ENCODE measurements around the gene COPB1.

Gene COPB1

DNA sequence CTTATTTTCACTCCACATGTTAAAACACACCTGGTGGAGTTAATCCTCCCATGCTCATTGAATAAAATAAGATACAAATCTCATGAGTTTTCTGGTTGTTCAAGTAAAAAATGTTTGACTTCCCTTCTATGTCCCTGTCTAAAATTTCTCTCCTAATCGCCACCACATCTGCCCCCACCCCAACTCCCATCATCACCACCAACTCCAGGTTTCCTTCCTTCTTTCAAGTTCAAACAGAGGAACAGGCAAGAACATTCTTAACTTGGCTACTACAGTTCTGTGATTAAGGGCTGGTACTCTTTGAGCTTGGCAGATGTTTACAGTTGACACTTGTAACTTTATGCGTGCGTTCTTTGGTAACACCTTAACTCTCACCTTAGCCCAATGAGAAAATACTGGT, 29.7 kb upstream of the COPB1 start:
- TF ChIP-seq, protein P1, sequence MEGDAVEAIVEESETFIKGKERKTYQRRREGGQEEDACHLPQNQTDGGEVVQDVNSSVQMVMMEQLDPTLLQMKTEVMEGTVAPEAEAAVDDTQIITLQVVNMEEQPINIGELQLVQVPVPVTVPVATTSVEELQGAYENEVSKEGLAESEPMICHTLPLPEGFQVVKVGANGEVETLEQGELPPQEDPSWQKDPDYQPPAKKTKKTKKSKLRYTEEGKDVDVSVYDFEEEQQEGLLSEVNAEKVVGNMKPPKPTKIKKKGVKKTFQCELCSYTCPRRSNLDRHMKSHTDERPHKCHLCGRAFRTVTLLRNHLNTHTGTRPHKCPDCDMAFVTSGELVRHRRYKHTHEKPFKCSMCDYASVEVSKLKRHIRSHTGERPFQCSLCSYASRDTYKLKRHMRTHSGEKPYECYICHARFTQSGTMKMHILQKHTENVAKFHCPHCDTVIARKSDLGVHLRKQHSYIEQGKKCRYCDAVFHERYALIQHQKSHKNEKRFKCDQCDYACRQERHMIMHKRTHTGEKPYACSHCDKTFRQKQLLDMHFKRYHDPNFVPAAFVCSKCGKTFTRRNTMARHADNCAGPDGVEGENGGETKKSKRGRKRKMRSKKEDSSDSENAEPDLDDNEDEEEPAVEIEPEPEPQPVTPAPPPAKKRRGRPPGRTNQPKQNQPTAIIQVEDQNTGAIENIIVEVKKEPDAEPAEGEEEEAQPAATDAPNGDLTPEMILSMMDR (conservative IDR thresholded peaks at IDR 0.05): no peak
- no peak overlapping the region for H3K27ac ChIP-seq

DNA sequence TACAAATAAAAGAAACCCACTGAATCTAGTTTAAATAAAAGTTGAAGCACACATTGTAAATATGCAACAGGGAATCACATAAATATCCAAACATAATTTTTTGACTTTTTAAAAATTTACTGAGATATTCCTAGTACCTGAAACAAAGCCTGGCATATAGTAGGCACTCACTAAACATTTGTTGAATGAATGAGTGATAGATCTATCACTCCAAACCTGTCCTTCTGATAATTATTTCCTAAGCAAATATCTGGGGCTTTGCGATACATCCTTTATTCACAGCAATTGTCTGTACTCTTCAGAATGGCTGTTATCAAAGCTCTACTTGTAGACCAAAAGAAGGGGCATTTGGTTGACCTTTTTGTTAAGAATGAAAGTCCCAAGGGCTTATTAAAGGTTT, 23.2 kb upstream of the COPB1 start:
- H3K27ac ChIP-seq: no peak overlapping the region
- TF ChIP-seq, protein P1 (conservative IDR thresholded peaks at IDR 0.05): no peak

DNA sequence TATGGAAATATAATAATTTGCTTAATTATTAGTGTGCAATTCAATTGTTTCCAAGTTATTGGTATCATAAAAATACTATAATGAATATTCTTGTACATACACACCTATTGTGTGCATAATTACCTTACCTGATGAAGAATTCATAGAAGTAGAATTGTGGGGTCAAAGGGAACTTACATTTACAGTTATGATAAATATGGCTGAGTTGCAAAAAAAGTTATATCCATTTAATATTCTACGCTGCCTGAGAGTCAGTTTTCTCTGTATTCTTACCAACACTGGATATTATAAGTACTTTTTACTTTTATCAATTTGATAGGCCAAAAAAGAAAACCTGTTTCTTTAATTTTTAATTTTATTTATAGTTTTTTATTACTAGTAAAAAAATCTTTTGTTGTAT, 22.6 kb upstream of the COPB1 start:
- TF ChIP-seq, protein P1 (conservative IDR thresholded peaks at IDR 0.05): no peak
- H3K27ac ChIP-seq: no peak overlapping the region

DNA sequence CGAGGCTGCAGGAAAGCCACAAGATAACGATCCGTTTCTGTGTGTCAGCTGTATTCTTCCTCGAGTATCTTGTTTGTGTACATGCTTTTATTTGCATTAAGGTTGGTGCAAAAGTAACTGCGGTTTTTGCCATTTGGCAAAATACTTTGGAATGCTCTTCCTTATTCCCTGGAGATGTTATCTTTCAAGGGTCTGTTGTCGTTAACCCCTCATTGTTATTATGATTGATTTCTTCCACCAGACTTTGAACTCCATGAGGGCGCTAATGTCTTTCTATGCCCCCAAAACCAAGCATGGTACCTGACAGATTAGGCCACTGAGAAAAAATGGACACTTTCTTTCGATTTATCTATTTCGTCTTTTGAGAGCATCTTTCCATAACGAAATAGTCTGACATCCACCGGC, 21.1 kb upstream of the COPB1 start:
- peak overlapping the region; percentile 92 for H3K27ac ChIP-seq
- TF ChIP-seq, protein P1 (conservative IDR thresholded peaks at IDR 0.05): no peak

DNA sequence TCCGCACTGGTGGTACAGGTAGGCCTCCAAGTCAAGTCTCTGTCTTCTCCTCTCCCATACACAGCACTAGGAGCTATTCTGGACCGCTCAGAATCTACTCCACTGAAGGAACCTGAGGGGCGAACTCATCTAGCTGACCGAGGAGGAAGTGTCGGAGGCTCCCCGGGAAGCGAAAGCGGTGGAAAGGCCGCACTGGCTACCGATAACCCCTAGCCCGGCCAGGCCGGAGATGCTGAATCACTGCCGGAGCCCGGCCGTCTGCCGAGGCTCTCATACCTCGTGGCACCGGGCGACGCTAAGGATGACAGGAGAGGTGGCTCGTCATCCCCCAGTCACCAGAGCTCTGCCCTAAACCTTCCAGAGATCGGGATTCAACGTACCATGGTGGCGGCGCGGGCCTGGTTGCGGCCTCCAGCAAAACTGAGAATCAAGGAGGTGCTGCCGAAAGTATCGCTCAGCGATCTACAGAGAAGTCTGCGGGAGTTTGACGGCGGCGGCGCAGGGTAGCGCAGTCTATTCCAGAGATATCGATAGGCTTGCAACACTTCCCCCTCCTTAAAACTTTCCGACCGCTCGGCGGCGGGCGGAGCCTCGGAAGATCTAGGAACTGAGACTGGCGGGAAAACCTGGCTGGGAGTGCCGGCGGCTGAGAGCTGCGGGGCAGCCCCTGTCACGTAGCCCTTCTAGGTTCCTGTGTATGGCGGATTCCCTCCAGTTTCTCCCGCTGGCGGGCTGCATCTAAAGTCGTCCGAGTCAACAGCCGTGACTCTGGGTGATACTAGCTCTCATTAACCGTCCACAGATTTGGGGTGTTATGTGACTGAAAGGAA, 20.5 kb upstream of the COPB1 start, which contains the start of gene PSMA1:
PSMA1 (minus strand) TSS at position 470 of the 830 bp plus-strand sequence; CDS start at position 383, 87 bp downstream.
- peak within 1 kb of the TSS; percentile 92 for H3K27ac ChIP-seq
- TF ChIP-seq, protein P1 (conservative IDR thresholded peaks at IDR 0.05): peak; percentile 27; the same call in 1 of the 2 replicates

DNA sequence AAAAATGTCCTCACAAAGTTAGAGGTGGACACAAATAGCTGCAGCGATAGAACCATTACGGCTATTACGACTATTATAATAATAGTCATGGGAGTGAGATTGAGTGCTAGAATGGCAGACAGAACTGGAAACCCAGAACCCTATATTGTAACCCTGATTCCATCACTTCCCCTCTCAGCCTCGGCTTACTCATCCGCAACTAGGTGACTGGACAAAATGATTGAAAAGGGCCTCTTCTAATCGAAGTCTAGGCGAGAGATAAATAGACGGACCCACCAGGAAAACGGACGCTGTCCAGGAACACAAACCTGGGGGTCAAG, 19.9 kb upstream of the COPB1 start:
- peak overlapping the region; percentile 92 for H3K27ac ChIP-seq
- TF ChIP-seq, protein P1 (conservative IDR thresholded peaks at IDR 0.05): no peak

DNA sequence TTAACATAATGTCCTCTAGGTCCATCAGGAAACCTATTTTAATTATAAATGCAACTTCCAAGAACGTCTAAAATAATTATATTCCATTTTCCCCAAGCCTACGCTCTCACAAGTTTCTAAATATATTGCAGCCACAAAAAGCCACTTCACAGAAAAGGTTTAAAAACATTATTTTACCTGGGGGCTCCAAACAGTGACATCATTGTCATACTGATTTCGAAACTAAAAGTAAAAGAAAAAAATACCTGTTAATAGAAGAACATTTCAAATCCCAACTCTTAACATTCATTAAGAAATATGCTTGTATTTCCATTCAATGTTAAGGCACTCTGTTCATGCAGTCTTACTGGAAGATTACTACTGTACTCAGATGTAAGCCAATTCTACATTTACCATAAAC, 19.2 kb upstream of the COPB1 start:
- peak overlapping the region; percentile 92; the same call in 1 of the 2 replicates for H3K27ac ChIP-seq
- TF ChIP-seq, protein P1 (conservative IDR thresholded peaks at IDR 0.05): no peak
